ACC112 (cell line): ENCODE data around the gene JADE2.

Experiments
- H2AFZ ChIP-seq: fragments of 200-600 bp; sonication (generic); one replicate; pipeline ENCODE4 v1.6.0; 2017; ENCODE audit warnings: antibody characterized with exemption, low read length; ENCODE audit not compliant: unreplicated experiment
- H3K27ac ChIP-seq: fragments of 200-600 bp; sonication (generic); 2 replicates; pipeline ENCODE4 v1.5.1; 2014; ENCODE audit warnings: low read depth, mild to moderate bottlenecking, antibody characterized with exemption, low read length, moderate library complexity
- H3K27me3 ChIP-seq: fragments of 200-600 bp; sonication (generic); 2 replicates; pipeline ENCODE4 v1.6.1; 2014; ENCODE audit warnings: mild to moderate bottlenecking, antibody characterized with exemption, low read length, moderate library complexity, mixed read lengths; ENCODE audit not compliant: insufficient read depth
- H3K36me3 ChIP-seq: fragments of 200-600 bp; sonication (generic); 2 replicates; pipeline ENCODE4 v1.6.1; 2016; ENCODE audit warnings: mild to moderate bottlenecking, antibody characterized with exemption, low read length, moderate library complexity, mixed read lengths; ENCODE audit not compliant: insufficient read depth
- H3K4me1 ChIP-seq: fragments of 200-600 bp; sonication (generic); one replicate; pipeline ENCODE4 v1.6.1; 2016; ENCODE audit warnings: low read length, mixed read lengths; ENCODE audit not compliant: insufficient read depth, unreplicated experiment, control insufficient read depth
- H3K4me3 ChIP-seq: fragments of 200-600 bp; sonication (generic); 2 replicates; pipeline ENCODE4 v1.5.1; 2014; ENCODE audit warnings: mild to moderate bottlenecking, low read depth, low read length
- H3K79me2 ChIP-seq: fragments of 200-600 bp; sonication (generic); one replicate; pipeline ENCODE4 v1.6.0; 2016; ENCODE audit warnings: low read length; ENCODE audit not compliant: control insufficient read depth, unreplicated experiment, insufficient read depth

JADE2 gene

DNA sequence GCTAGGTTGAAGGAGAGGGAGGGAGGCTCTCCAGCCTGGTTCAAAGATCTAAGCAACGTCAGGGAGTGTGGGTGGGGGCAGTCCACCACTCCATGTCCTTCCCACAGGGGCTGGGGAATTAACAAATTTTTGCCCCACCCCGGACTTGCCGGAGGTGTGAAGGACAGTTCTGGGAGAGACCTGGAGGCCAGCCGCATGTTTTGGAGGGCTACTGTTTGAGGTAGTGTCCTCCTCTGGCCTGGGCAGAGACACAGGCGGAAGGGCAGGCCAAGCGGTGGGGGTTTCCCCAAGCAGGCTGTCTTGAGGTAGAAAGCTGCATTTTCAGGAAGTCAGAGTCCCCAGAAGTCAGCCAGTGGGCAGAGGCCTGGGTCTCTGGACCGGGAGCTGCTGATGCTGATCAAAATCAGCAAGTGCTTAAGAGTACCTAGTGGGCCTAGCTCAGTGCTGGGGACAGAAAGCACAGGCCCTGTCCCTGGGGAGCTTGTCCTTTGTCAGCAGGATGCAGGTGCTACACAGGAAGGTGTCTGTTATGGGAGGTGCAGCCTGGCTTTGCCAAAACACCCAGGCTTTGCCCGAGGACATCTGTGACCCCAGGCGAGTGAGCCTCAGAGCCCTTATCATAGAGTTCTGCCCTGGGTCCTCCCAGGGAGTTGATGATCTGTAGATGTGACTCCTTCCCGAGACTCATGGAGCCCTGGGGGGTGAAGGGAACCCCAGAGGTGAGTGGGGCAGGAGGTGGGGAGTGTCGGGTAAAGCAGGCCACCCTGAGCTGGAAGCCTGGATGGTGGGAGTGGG is 18.5 kb downstream of the JADE2 start:
- Histone ChIP-seq H3K36me3 (no peaks in the 10 kb centered on the region; the same call in 1 of the 2 replicates), H3K27ac (no peak overlapping the region), H3K4me3 (no peak overlapping the region), H2AFZ (no peak overlapping the region), H3K4me1 (peaks cover 23% of the 10 kb centered on the region), H3K79me2 (peaks cover 16% of the 10 kb centered on the region), H3K27me3 (no peaks in the 10 kb centered on the region)

DNA sequence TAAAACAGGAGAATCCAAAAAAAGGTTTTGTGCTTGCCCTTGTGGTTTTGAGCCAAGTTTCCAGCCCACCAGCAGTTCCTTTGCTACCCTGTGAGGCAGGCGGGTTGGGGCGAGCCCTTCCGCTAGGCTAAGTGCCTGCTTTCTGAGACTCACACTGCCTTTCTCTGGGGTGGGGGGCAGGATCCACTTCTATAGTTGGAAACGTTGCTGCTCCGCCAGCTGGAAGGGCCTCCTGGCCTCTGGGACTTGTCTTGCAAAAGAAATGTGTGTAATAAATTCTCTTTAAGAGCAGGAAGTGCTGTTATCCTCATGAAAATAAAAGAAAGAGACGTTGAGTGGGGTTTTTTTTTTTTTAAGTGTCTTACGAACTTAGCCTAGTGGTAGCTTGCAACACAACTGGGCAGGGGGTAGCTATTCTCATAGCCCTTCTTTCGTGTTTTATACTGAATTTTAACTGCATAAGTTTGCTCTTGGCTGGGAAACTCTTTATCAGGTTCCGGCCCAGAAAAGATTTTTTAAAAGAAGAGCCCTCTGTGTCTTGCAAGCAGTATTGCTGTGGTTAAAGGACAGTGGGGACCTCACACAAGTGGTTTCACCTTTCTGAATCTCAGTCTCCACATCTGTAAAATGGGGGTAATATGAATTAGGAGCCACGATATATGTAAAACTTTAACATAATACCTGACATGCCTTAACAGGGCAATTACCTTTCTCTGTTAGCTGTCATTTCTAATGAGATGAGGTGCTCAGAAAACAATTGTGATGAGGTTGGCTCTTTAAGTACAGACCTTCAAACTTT is 19.8 kb downstream of the JADE2 start:
- Histone ChIP-seq H3K4me3 (no peak overlapping the region), H3K36me3 (no peaks in the 10 kb centered on the region; the same call in 1 of the 2 replicates), H3K27ac (no peak overlapping the region), H3K4me1 (peaks cover 36% of the 10 kb centered on the region), H3K79me2 (peaks cover 12% of the 10 kb centered on the region), H3K27me3 (no peaks in the 10 kb centered on the region), H2AFZ (no peak overlapping the region)

DNA sequence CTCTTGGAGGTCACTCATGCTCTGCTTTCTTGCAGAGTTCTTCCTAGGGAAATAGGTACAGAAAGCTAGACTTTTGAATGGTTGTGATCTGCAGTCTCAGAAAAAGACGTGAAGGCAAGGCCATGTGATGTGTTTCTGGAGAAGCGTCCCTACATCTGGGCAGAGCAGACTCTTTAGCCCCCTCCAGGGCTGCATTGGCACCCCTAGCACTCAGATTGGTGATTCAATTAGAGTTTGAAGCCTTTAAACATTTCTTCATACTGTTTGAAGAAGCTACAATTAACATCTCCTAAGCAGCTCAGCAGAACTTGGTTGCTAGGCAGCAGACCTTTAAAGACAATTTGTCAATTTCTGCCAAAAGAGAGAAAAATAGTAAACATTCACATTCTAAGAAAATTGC is 21.6 kb downstream of the JADE2 start:
- Histone ChIP-seq H3K27me3 (no peaks in the 10 kb centered on the region), H3K4me1 (peaks cover 49% of the 10 kb centered on the region), H2AFZ (no peak overlapping the region), H3K36me3 (no peaks in the 10 kb centered on the region), H3K4me3 (no peak overlapping the region), H3K79me2 (peaks cover 19% of the 10 kb centered on the region), H3K27ac (peak overlapping the region; percentile 17; the same call in 1 of the 2 replicates)

GRCh38 chr5:134547579-134547978 is 22.1 kb downstream of the JADE2 start:
- H3K4me1 ChIP-seq = peaks cover 52% of the 10 kb centered on the region
- H3K79me2 ChIP-seq = peaks cover 19% of the 10 kb centered on the region
- no peaks in the 10 kb centered on the region for H3K27me3 ChIP-seq
- no peak overlapping the region for H2AFZ ChIP-seq
- H3K36me3 ChIP-seq = no peaks in the 10 kb centered on the region
- H3K27ac ChIP-seq = peak overlapping the region; percentile 17; the same call in 1 of the 2 replicates
- H3K4me3 ChIP-seq = no peak overlapping the region

DNA sequence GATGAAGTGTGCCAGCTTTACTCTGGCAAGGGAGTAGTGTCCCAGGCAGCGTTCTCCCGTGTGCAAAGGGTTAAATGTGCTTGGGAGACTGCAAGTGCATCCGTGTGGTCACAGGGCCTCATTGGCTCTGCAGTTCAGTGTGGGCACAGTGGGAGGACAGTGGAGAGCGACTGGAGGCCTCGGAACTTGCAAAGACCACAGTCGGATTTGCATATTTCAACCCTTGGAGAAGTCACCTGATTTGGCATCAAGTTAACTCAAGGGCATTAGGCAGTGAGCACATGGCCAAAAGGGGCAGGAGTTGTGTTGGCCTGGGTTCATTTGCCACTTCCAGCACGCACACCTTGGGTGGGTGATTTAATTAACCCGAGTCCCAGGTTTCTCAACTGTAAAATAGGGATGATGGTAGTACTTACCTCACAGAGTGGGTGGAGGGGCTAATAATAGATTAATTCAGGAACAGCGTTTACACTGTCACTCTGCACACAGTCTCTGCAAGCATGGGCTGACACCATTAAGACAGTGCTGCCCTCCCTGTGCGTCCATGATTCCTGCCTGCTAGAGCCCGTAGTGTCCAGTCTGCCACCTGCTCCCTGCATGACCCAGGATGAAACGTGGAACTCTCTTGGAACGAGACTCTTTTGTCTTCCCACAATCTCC is 22.7 kb downstream of the JADE2 start:
- Histone ChIP-seq H3K4me3 (no peak overlapping the region), H3K79me2 (peaks cover 19% of the 10 kb centered on the region), H3K4me1 (peaks cover 54% of the 10 kb centered on the region), H3K27ac (peak overlapping the region; percentile 10; the same call in 1 of the 2 replicates), H2AFZ (no peak overlapping the region), H3K27me3 (no peaks in the 10 kb centered on the region), H3K36me3 (no peaks in the 10 kb centered on the region)

DNA sequence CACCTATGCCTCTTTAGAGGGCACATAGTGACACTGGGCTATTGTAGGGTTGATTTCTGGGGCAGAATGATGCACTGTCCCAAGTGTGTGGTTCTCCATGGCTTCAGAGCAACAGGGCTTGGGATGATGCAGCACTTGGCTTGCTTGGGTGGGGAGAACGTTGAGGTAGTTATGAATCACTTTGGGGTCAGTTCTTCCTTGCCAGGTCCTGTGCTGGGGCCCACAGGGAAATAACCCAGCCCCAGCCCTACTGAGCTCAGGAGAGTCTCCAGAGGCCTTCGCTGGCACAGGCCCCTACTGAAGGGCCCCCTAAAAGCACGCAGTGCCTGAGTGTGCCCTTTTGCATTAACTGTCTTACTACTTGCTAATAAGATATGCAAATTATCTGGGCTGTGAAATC is 24.2 kb downstream of the JADE2 start:
- Histone ChIP-seq H3K27ac (peak overlapping the region; percentile 66), H3K27me3 (no peaks in the 10 kb centered on the region), H3K79me2 (peaks cover 19% of the 10 kb centered on the region), H3K4me1 (peaks cover 70% of the 10 kb centered on the region), H2AFZ (no peak overlapping the region), H3K36me3 (no peaks in the 10 kb centered on the region), H3K4me3 (peak overlapping the region; percentile 5; the same call in 1 of the 2 replicates)

DNA sequence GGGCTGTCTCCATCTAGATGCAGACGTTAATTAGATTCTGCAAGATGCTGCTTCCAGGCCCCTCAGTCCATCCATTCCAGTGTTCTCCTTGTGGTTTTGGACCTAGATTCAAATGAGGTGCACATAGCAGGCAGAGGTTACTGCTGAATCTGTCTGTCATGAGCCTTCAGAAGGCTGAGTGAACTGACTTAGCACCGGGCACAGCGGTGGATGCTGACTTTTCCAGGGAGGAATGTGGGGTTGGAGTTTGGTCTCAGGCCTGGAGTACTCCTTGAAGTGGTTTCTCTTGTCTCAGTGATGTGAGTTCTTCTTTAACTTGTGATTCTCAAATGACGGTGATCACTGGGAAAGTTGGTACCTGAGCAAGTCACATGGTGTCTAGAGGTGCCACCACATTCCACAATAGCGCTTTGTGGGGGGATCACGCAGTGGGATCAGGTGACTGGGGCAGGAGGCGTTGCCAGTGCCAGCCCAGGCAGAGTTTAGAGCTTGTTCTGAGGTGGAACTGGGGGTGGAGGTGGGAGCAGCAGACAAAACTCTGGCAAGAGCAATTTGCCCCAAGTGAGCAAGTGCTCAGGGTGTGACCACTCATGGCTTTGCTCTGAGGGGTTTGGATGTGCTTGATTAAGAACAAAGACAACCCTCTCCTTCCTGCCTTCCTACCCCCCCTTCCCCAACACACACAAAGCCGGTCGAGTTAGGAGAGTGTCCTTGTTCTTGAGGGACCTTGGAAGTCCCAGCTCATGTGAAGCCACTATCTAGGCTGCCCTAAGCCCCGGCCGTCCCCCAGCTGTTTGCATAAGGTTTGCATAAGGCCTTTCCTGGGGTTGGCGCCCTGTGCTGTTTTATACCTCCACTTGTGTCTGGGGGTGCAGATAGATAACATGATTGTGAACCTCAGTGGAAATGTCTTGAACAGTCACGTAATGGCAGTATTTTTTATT is 25.1 kb downstream of the JADE2 start:
- Histone ChIP-seq H3K36me3 (no peaks in the 10 kb centered on the region), H3K4me1 (peaks cover 78% of the 10 kb centered on the region), H3K4me3 (peak overlapping the region; percentile 5; the same call in 1 of the 2 replicates)

GRCh38 chr5:134551901-134552300 is 26.4 kb downstream of the JADE2 start:
- H3K36me3 ChIP-seq = no peaks in the 10 kb centered on the region
- peak overlapping the region; percentile 88 for H3K27ac ChIP-seq
- H3K27me3 ChIP-seq = no peaks in the 10 kb centered on the region
- H3K4me3 ChIP-seq = peak overlapping the region; percentile 16; the same call in 1 of the 2 replicates
- H2AFZ ChIP-seq = no peak overlapping the region
- peaks cover 25% of the 10 kb centered on the region for H3K79me2 ChIP-seq
- peaks cover 84% of the 10 kb centered on the region for H3K4me1 ChIP-seq

More for the DNA sequence above, 25.1 kb downstream of the JADE2 start:
- Histone ChIP-seq H3K79me2 (peaks cover 21% of the 10 kb centered on the region), H2AFZ (no peak overlapping the region), H3K27me3 (no peaks in the 10 kb centered on the region), H3K27ac (peak overlapping the region; percentile 51)

DNA sequence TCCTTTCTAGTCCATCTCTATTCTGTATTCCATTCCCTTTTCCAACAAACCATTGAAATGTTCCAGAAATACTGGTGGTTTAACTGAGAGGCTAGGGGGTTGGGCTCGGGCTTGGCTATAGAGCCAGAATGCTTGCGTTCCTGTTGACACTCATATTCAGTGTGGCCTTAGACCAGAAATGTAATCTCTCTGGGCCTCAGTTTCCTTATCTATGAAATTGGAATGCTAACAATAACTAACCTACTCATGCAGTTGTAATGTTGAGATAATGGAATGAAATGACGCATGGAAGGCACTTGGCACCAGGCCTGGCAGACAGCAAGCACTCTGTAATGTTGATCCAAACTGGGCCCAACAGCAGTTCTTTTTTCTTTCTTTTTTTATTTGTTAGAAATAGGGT is 26.8 kb downstream of the JADE2 start:
- Histone ChIP-seq H2AFZ (no peak overlapping the region), H3K4me1 (peaks cover 80% of the 10 kb centered on the region), H3K4me3 (peak overlapping the region; percentile 16; the same call in 1 of the 2 replicates), H3K27ac (peak overlapping the region; percentile 88), H3K79me2 (peaks cover 26% of the 10 kb centered on the region), H3K36me3 (no peaks in the 10 kb centered on the region), H3K27me3 (no peaks in the 10 kb centered on the region)
